Liver (tissue), 9 donors: ENCODE measurements around the gene POMT2. TPM values are rescaled to one million over a fixed set of nuclear protein-coding genes. Genes with fewer than 3 reads are reported as not detected.

ENCODE experiments used
- DNase-seq: peaks from one replicate; pipeline ENCODE4 v3.0.0-alpha.2; 2017; ENCODE audit warnings: low spot score
- H3K27ac ChIP-seq, 2 donors: one replicate each; pipeline ENCODE4 v1.7.0; 2013; ENCODE audit warnings: inconsistent platforms in 2 of 2, low read length in 2 of 2, control low read depth in 1 of 2, low read depth in 1 of 2, mild to moderate bottlenecking in 1 of 2
- H3K27me3 ChIP-seq, 4 donors: one replicate each; pipeline versions ENCODE4 v1.6.1 to v1.7.0; 2013; ENCODE audit warnings: low read length in 3 of 4, inconsistent platforms in 1 of 4, mild to moderate bottlenecking in 1 of 4, moderate library complexity in 1 of 4; ENCODE audit not compliant: control insufficient read depth in 4 of 4, insufficient read depth in 4 of 4
- H3K36me3 ChIP-seq, 4 donors: one replicate each; pipeline versions ENCODE4 v1.6.1 to v1.7.0; 2013; ENCODE audit warnings: low read length in 3 of 4, mild to moderate bottlenecking in 3 of 4, low read depth in 1 of 4, moderate library complexity in 1 of 4; ENCODE audit not compliant: control insufficient read depth in 4 of 4, insufficient read depth in 3 of 4
- H3K4me1 ChIP-seq, 4 donors: one replicate each; pipeline versions ENCODE4 v1.6.1 to v1.7.0; 2013; ENCODE audit warnings: low read length in 3 of 4, mild to moderate bottlenecking in 3 of 4, moderate library complexity in 1 of 4; ENCODE audit not compliant: control insufficient read depth in 4 of 4, insufficient read depth in 4 of 4
- H3K4me3 ChIP-seq, 3 donors: one replicate each; pipeline versions ENCODE4 v1.6.1 to v1.7.0; 2013; ENCODE audit warnings: low read length in 3 of 3, control low read depth in 1 of 3, low read depth in 1 of 3, mild to moderate bottlenecking in 1 of 3
- H3K9ac ChIP-seq, 2 donors: one replicate each; pipeline ENCODE4 v1.7.0; 2013; ENCODE audit warnings: low read length in 2 of 2, mild to moderate bottlenecking in 2 of 2, moderate library complexity in 2 of 2, control low read depth in 1 of 2, low read depth in 1 of 2
- H3K9me3 ChIP-seq, 4 donors: one replicate each; pipeline versions ENCODE4 v1.6.1 to v1.7.0; 2013; ENCODE audit warnings: low read length in 3 of 4; ENCODE audit not compliant: control insufficient read depth in 4 of 4
- EGR1 ChIP-seq, 2 donors: IDR thresholded peaks; 2 replicates each; pipeline ENCODE4 v1.6.1; 2016 to 2018; ENCODE audit warnings: antibody characterized with exemption in 2 of 2, low read depth in 2 of 2
- FOXA1 ChIP-seq: IDR thresholded peaks from 2 replicates; pipeline ENCODE4 v1.6.1; 2016; ENCODE audit warnings: antibody characterized with exemption
- FOXA2 ChIP-seq: IDR thresholded peaks from 2 replicates; pipeline ENCODE4 v1.6.1; 2016; ENCODE audit warnings: antibody characterized with exemption
- GABPA ChIP-seq, 2 donors: IDR thresholded peaks in 1 of 2; conservative IDR thresholded peaks in 1 of 2; 2 replicates each; pipeline ENCODE4 v1.6.1; 2016; ENCODE audit warnings: antibody characterized with exemption in 2 of 2, mild to moderate bottlenecking in 1 of 2, moderate library complexity in 1 of 2
- HNF4A ChIP-seq, 2 donors: conservative IDR thresholded peaks; 2 replicates each; pipeline ENCODE4 v1.6.1; 2016; ENCODE audit warnings: antibody characterized with exemption in 2 of 2, mild to moderate bottlenecking in 2 of 2
- HNF4G ChIP-seq: IDR thresholded peaks from 2 replicates; pipeline ENCODE4 v1.6.1; 2016; ENCODE audit warnings: antibody characterized with exemption
- JUND ChIP-seq, 2 donors: IDR thresholded peaks; 2 replicates each; pipeline ENCODE4 v1.6.1; 2016; ENCODE audit warnings: antibody characterized with exemption in 2 of 2
- NR2F2 ChIP-seq: IDR thresholded peaks from 2 replicates; pipeline ENCODE4 v1.6.1; 2016; ENCODE audit warnings: antibody characterized with exemption
- RXRA ChIP-seq, 2 donors: IDR thresholded peaks; 2 replicates each; pipeline ENCODE4 v1.6.1; 2017 to 2018; ENCODE audit warnings: antibody characterized with exemption in 2 of 2, mild to moderate bottlenecking in 1 of 2
- SP1 ChIP-seq: IDR thresholded peaks from 2 replicates; pipeline ENCODE4 v1.6.1; 2018; ENCODE audit warnings: antibody characterized with exemption, mild to moderate bottlenecking
- YY1 ChIP-seq: IDR thresholded peaks from 2 replicates; pipeline ENCODE4 v1.6.1; 2016; ENCODE audit warnings: antibody characterized with exemption, mild to moderate bottlenecking
- WGBS: extraction: QIAGEN DNeasy Blood & Tissue Kit; methylation state at CpG from one replicate; pipeline ENCODE4 v1.1.7; 2013; 5-methylcytosine and 5-hydroxymethylcytosine counted together
- polyA plus RNA-seq, 2 donors: library from polyadenylated mRNA; stranded (reverse) in 1 of 2; unstranded in 1 of 2; fragments of 200-250 nt in 1 of 2; fragments of >200 nt in 1 of 2; fragmentation: Nextera tagmentation in 1 of 2; extraction: Ambion mirVana in 1 of 2; gene quantifications; one replicate each; pipeline versions ENCODE4 v1.2.1 to v1.2.3, GENCODE V29; 2013 to 2015
- total RNA-seq, 2 donors: library from RNA; depleted of rRNA; stranded (reverse); fragments of >200 nt; gene quantifications; one replicate each; pipeline ENCODE4 v1.2.3, GENCODE V29; 2014
- TF ChIP-seq, protein P1 (sequence below): IDR thresholded peaks from 2 replicates; pipeline ENCODE4 v1.6.1; 2016; ENCODE audit warnings: antibody characterized with exemption
- TF ChIP-seq, protein P2 (sequence below): IDR thresholded peaks from 2 replicates; pipeline ENCODE4 v1.6.1; 2016; ENCODE audit warnings: antibody characterized with exemption, mild to moderate bottlenecking
- TF ChIP-seq, protein P3 (sequence below): IDR thresholded peaks from 2 replicates; pipeline ENCODE4 v1.6.1; 2016; ENCODE audit warnings: antibody characterized with exemption
- TF ChIP-seq, protein P4 (sequence below): IDR thresholded peaks from 2 replicates; pipeline ENCODE4 v1.6.1; 2016; ENCODE audit warnings: antibody characterized with exemption
- TF ChIP-seq, protein P5 (sequence below): fragments of 150-350 bp; IDR thresholded peaks from 2 replicates; pipeline ENCODE4 v1.5.1; 2017; ENCODE audit warnings: improper control_type of control experiment, low read depth, low read length; ENCODE audit not compliant: missing input control
- donor health status: healthy.
- donor health status: healthy.
- donor health status: healthy.
- donor health status: healthy.
- donor health status: healthy.

POMT2 gene
- total and polyA plus RNA-seq, 4 donors, result 4.8 to 13.1 (median 5.3) TPM

DNA sequence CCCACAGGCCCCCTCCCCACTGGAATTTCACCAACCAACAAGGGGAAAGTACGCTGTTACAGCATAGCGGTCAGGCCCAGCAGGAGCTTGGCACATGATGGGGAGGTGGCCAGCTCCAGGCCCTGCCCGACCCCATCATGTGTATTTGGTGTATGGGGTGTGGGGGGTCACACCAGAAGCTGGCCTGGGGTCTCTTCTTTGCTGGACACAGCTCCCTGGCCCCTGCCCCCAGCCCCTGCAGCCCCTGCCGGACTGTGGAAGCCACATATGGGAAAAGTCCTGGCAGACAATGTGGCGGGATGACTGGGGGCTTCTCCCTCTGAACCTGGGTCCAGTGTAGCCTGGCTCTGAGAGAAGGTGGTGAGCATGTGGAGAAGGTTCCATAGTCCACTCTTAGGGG is 62.1 kb downstream of the POMT2 start:
- Histone ChIP-seq H3K9me3 (no peaks in the 10 kb centered on the region), H3K4me1 (no peaks in the 10 kb centered on the region), H3K27ac (no peak overlapping the region), H3K36me3 (no peaks in the 10 kb centered on the region), H3K27me3 (no peaks in the 10 kb centered on the region), H3K9ac (no peak overlapping the region), H3K4me3 (no peak overlapping the region)
- DNase-seq, result no peak
- 91% methylated on average over 5 of the region's 5 CpGs for WGBS
- TF ChIP-seq, protein P1, sequence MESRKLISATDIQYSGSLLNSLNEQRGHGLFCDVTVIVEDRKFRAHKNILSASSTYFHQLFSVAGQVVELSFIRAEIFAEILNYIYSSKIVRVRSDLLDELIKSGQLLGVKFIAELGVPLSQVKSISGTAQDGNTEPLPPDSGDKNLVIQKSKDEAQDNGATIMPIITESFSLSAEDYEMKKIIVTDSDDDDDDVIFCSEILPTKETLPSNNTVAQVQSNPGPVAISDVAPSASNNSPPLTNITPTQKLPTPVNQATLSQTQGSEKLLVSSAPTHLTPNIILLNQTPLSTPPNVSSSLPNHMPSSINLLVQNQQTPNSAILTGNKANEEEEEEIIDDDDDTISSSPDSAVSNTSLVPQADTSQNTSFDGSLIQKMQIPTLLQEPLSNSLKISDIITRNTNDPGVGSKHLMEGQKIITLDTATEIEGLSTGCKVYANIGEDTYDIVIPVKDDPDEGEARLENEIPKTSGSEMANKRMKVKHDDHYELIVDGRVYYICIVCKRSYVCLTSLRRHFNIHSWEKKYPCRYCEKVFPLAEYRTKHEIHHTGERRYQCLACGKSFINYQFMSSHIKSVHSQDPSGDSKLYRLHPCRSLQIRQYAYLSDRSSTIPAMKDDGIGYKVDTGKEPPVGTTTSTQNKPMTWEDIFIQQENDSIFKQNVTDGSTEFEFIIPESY, result no peak
- TF ChIP-seq SP1 (no peak), FOXA1 (no peak), HNF4A (conservative IDR thresholded peaks at IDR 0.05) (no peak), YY1 (no peak), FOXA2 (no peak), GABPA (IDR thresholded peaks at IDR 0.05 in 1 of 2, conservative IDR thresholded peaks at IDR 0.05 in 1 of 2) (no peak), JUND (IDR thresholded peaks at IDR 0.05) (no peak), HNF4G (no peak), EGR1 (IDR thresholded peaks at IDR 0.05; ENCODE audit: low read depth in 2 of 2) (no peak), RXRA (IDR thresholded peaks at IDR 0.05) (no peak)
- TF ChIP-seq, protein P2, sequence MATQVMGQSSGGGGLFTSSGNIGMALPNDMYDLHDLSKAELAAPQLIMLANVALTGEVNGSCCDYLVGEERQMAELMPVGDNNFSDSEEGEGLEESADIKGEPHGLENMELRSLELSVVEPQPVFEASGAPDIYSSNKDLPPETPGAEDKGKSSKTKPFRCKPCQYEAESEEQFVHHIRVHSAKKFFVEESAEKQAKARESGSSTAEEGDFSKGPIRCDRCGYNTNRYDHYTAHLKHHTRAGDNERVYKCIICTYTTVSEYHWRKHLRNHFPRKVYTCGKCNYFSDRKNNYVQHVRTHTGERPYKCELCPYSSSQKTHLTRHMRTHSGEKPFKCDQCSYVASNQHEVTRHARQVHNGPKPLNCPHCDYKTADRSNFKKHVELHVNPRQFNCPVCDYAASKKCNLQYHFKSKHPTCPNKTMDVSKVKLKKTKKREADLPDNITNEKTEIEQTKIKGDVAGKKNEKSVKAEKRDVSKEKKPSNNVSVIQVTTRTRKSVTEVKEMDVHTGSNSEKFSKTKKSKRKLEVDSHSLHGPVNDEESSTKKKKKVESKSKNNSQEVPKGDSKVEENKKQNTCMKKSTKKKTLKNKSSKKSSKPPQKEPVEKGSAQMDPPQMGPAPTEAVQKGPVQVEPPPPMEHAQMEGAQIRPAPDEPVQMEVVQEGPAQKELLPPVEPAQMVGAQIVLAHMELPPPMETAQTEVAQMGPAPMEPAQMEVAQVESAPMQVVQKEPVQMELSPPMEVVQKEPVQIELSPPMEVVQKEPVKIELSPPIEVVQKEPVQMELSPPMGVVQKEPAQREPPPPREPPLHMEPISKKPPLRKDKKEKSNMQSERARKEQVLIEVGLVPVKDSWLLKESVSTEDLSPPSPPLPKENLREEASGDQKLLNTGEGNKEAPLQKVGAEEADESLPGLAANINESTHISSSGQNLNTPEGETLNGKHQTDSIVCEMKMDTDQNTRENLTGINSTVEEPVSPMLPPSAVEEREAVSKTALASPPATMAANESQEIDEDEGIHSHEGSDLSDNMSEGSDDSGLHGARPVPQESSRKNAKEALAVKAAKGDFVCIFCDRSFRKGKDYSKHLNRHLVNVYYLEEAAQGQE, result no peak
- TF ChIP-seq, protein P3, sequence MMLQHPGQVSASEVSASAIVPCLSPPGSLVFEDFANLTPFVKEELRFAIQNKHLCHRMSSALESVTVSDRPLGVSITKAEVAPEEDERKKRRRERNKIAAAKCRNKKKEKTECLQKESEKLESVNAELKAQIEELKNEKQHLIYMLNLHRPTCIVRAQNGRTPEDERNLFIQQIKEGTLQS, result no peak

DNA sequence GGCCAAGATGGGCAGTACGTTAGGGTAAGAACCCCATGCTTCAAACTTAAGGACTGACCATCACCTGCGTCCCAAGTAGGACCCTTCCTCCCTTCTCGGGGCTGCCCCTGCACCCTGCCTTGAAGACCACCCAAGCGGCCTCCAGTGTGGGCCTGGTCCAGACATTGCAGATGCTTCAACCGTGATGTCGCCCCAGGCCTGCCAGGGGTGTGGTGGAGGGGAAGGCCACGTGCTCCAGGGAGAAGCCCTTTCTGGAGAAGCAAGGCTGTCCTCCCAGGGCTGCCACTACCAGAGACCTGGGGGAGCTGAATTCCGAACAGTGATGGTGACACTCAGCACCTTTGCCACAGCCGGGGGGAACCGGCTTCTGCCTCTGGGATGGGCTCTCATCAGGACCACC is 63.0 kb downstream of the POMT2 start:
- Histone ChIP-seq H3K27ac (no peak overlapping the region), H3K4me3 (no peak overlapping the region), H3K4me1 (no peaks in the 10 kb centered on the region), H3K27me3 (no peaks in the 10 kb centered on the region), H3K9ac (no peak overlapping the region), H3K36me3 (no peaks in the 10 kb centered on the region), H3K9me3 (no peaks in the 10 kb centered on the region)
- 86% methylated on average over 10 of the region's 10 CpGs for WGBS
- DNase-seq, result no peak
- TF ChIP-seq, protein P2, result no peak
- TF ChIP-seq, protein P1, result no peak
- no peak for TF ChIP-seq JUND (IDR thresholded peaks at IDR 0.05)
- TF ChIP-seq FOXA1, result no peak
- TF ChIP-seq SP1, result no peak
- TF ChIP-seq NR2F2, result no peak
- TF ChIP-seq RXRA (IDR thresholded peaks at IDR 0.05), result no peak
- TF ChIP-seq EGR1 (IDR thresholded peaks at IDR 0.05; ENCODE audit: low read depth in 2 of 2), result no peak
- TF ChIP-seq, protein P3, result no peak
- no peak for TF ChIP-seq YY1
- TF ChIP-seq, protein P4, sequence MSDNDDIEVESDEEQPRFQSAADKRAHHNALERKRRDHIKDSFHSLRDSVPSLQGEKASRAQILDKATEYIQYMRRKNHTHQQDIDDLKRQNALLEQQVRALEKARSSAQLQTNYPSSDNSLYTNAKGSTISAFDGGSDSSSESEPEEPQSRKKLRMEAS, result no peak
- TF ChIP-seq, protein P5, sequence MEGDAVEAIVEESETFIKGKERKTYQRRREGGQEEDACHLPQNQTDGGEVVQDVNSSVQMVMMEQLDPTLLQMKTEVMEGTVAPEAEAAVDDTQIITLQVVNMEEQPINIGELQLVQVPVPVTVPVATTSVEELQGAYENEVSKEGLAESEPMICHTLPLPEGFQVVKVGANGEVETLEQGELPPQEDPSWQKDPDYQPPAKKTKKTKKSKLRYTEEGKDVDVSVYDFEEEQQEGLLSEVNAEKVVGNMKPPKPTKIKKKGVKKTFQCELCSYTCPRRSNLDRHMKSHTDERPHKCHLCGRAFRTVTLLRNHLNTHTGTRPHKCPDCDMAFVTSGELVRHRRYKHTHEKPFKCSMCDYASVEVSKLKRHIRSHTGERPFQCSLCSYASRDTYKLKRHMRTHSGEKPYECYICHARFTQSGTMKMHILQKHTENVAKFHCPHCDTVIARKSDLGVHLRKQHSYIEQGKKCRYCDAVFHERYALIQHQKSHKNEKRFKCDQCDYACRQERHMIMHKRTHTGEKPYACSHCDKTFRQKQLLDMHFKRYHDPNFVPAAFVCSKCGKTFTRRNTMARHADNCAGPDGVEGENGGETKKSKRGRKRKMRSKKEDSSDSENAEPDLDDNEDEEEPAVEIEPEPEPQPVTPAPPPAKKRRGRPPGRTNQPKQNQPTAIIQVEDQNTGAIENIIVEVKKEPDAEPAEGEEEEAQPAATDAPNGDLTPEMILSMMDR, result no peak
